Loucy (cell line): ENCODE data around the gene FPR2.

ENCODE experiments used
- EZH2phosphoT487 ChIP-seq: fragments of 200-600 bp; IDR thresholded peaks from 2 replicates; pipeline ENCODE4 v1.6.1; 2018; ENCODE audit warnings: antibody characterized with exemption, mild to moderate bottlenecking, moderate library complexity, borderline replicate concordance
- TF ChIP-seq, protein P1 (sequence below): fragments of 200-600 bp; sonication (generic); conservative IDR thresholded peaks from 2 replicates; pipeline ENCODE4 v1.5.1; 2014; ENCODE audit warnings: mild to moderate bottlenecking, antibody characterized with exemption, low read length

DNA sequence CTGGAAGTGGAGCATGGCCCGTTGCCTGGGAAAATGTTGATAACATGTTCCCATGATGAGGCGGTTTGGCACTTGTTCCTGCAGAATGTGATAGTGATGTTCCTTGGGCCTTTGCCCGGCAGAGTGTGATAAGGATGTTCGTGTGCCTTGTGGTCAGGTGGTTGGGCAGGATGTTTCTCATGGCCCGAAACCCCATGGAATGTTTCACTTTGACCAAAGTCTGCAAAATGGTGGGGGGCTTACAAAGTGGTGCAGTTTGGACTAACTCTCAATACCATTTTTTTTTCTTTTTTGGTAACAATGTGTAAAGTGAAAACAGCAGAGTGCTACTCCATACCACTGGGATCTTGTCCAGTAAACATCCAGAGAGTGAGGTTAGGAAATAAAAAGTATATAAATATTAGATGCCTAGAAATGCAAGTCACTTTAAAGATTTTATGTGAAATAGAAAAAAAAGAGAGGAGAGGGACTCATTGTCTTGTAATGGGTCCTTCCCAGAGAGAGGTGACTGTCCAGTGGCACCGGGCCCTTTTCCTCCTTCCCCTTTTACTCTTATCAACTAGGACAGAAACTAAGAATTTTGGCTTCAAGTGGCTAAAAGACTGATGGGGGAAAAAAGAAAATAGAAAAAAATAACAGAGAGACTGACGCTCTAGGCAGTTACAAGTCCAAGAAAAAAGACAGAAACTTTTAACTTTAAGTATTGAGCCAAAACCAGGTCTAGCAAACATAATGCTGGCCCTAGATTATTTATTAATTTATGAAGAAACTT lies 39.7 kb downstream of the FPR2 start:
- TF ChIP-seq, protein P1, sequence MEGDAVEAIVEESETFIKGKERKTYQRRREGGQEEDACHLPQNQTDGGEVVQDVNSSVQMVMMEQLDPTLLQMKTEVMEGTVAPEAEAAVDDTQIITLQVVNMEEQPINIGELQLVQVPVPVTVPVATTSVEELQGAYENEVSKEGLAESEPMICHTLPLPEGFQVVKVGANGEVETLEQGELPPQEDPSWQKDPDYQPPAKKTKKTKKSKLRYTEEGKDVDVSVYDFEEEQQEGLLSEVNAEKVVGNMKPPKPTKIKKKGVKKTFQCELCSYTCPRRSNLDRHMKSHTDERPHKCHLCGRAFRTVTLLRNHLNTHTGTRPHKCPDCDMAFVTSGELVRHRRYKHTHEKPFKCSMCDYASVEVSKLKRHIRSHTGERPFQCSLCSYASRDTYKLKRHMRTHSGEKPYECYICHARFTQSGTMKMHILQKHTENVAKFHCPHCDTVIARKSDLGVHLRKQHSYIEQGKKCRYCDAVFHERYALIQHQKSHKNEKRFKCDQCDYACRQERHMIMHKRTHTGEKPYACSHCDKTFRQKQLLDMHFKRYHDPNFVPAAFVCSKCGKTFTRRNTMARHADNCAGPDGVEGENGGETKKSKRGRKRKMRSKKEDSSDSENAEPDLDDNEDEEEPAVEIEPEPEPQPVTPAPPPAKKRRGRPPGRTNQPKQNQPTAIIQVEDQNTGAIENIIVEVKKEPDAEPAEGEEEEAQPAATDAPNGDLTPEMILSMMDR, result no peak
- TF ChIP-seq EZH2phosphoT487, result no peak
